HCT116 (cell line): ENCODE results near the gene PCP2.

Experiments
- ATF3 ChIP-seq: IDR thresholded peaks from 2 replicates; pipeline ENCODE4 v1.6.1; 2012
- CTCF ChIP-seq, 3 experiments: fragments of 200-600 bp in 1 of 3; sonication (generic) in 1 of 3; IDR thresholded peaks in 2 of 3; conservative IDR thresholded peaks in 1 of 3; 2 replicates each; pipeline ENCODE4 v1.5.1; 2012 to 2017; ENCODE audit warnings: low read depth in 2 of 3, low read length in 2 of 3, antibody characterized with exemption in 1 of 3, borderline replicate concordance in 1 of 3, control low read depth in 1 of 3, mild to moderate bottlenecking in 1 of 3, mixed read lengths in 1 of 3, mixed run types in 1 of 3, moderate library complexity in 1 of 3; ENCODE audit not compliant: insufficient read depth in 1 of 3
- ELF1 ChIP-seq: IDR thresholded peaks from 2 replicates; pipeline ENCODE4 v1.6.1; 2012; ENCODE audit warnings: low read depth, borderline replicate concordance
- EZH2 ChIP-seq: fragments of 200-600 bp; sonication (generic); IDR thresholded peaks from 2 replicates; pipeline ENCODE4 v1.6.1; 2017; ENCODE audit warnings: antibody characterized with exemption, mixed run types
- EZH2phosphoT487 ChIP-seq: fragments of 200-600 bp; IDR thresholded peaks from 2 replicates; pipeline ENCODE4 v1.6.1; 2018; ENCODE audit warnings: antibody characterized with exemption, borderline replicate concordance
- POLR2A ChIP-seq: IDR thresholded peaks from 2 replicates; pipeline ENCODE4 v1.7.0; 2011; ENCODE audit warnings: borderline replicate concordance; ENCODE audit not compliant: insufficient read depth, insufficient read length; ENCODE audit errors: extremely low read depth
- POLR2AphosphoS5 ChIP-seq: IDR thresholded peaks from 2 replicates; pipeline ENCODE4 v1.6.1; 2011; ENCODE audit warnings: mild to moderate bottlenecking, low read depth, low read length, moderate library complexity
- REST ChIP-seq: IDR thresholded peaks from 2 replicates; pipeline ENCODE4 v1.6.1; 2012; ENCODE audit warnings: low read depth
- SIN3A ChIP-seq: IDR thresholded peaks from 2 replicates; pipeline ENCODE4 v1.6.1; 2012; ENCODE audit warnings: low read depth
- SP1 ChIP-seq: IDR thresholded peaks from 2 replicates; pipeline ENCODE4 v1.6.1; 2012; ENCODE audit warnings: low read depth
- SRF ChIP-seq: IDR thresholded peaks from 2 replicates; pipeline ENCODE4 v1.6.1; 2012; ENCODE audit warnings: low read depth
- ZBTB33 ChIP-seq: IDR thresholded peaks from 2 replicates; pipeline ENCODE4 v1.6.1; 2011; ENCODE audit warnings: mild to moderate bottlenecking, low read length, moderate library complexity; ENCODE audit not compliant: insufficient replicate concordance; ENCODE audit errors: extremely low read depth
- ZFX ChIP-seq: fragments of 450-650 bp; IDR thresholded peaks from 2 replicates; pipeline ENCODE4 v1.6.1; 2017
- ZNF274 ChIP-seq: fragments of 200-500 bp; sonication (Bioruptor generic); IDR thresholded peaks from 2 replicates; pipeline ENCODE4 v1.6.1; 2014; ENCODE audit warnings: mild to moderate bottlenecking, low read depth, low read length, inconsistent platforms

GRCh38 chr19:7582446-7582845, 51.1 kb downstream of the PCP2 start:
- TF ChIP-seq POLR2AphosphoS5 (no peak), CTCF (IDR thresholded peaks at IDR 0.05 in 2 of 3, conservative IDR thresholded peaks at IDR 0.05 in 1 of 3; ENCODE audit: borderline replicate concordance in 1 of 3, insufficient read depth in 1 of 3, low read depth in 2 of 3, low read length in 2 of 3) (no peak), SIN3A (no peak), ATF3 (no peak), REST (no peak), ZNF274 (no peak), ELF1 (no peak), POLR2A (no peak), EZH2phosphoT487 (no peak), SRF (no peak), ZBTB33 (no peak), EZH2 (no peak), SP1 (no peak), ZFX (no peak)
